GM21515 (cell line): ENCODE data around the gene MRPL36.
"Not testable (repeated sequence)": the region's sequence is repeated elsewhere in the genome, so short reads cannot be mapped to it uniquely, and the experiment has no call there.

Experiments used
- ATAC-seq: cut with Tn5 transposase; IDR thresholded peaks from one replicate; pipeline ENCODE4 v1.9.1; 2021; ENCODE audit not compliant: unreplicated experiment

Gene MRPL36

GRCh38 chr5:1799602-1800471 is at the start of gene MRPL36:
TSS of gene MRPL36 (minus strand) at chr5:1799837. CDS start at chr5:1798935, 902 bp downstream.
- peak; percentile 41 for ATAC-seq

- no peak for ATAC-seq
Measured at GRCh38 chr5:1847611-1848010, 48.0 kb upstream of the MRPL36 start.

GRCh38 chr5:1847056-1847455 is 47.4 kb upstream of the MRPL36 start:
- no peak for ATAC-seq

GRCh38 chr5:1846583-1846982 is 46.9 kb upstream of the MRPL36 start:
- no peak for ATAC-seq

GRCh38 chr5:1845696-1846095 is 46.1 kb upstream of the MRPL36 start:
- no peak for ATAC-seq

- ATAC-seq = no peak
Measured at GRCh38 chr5:1844708-1845436, 45.2 kb upstream of the MRPL36 start.

- not testable (repeated sequence) for ATAC-seq
Measured at GRCh38 chr5:1843761-1844160, 44.1 kb upstream of the MRPL36 start.

- ATAC-seq = no peak
Measured at GRCh38 chr5:1842004-1842819, 42.6 kb upstream of the MRPL36 start.

GRCh38 chr5:1840741-1841521 is 41.3 kb upstream of the MRPL36 start:
- ATAC-seq = no peak

GRCh38 chr5:1840071-1840547 is 40.5 kb upstream of the MRPL36 start:
- no peak for ATAC-seq

- no peak for ATAC-seq
Measured at GRCh38 chr5:1838013-1838412, 38.4 kb upstream of the MRPL36 start.

- ATAC-seq = no peak
Measured at GRCh38 chr5:1836891-1837880, 37.5 kb upstream of the MRPL36 start.

GRCh38 chr5:1836176-1836890 is 36.7 kb upstream of the MRPL36 start:
- ATAC-seq = no peak

GRCh38 chr5:1835431-1835830 is 35.8 kb upstream of the MRPL36 start:
- no peak for ATAC-seq

GRCh38 chr5:1834721-1835429 is 35.2 kb upstream of the MRPL36 start:
- ATAC-seq = no peak

- ATAC-seq = no peak
Measured at GRCh38 chr5:1834022-1834551, 34.5 kb upstream of the MRPL36 start.

GRCh38 chr5:1833264-1834021 is 33.8 kb upstream of the MRPL36 start:
- no peak for ATAC-seq
